DOHH2 (cell line): Measurements from ENCODE around the gene POU2F1.

Experiments used
- H3F3A ChIP-seq: fragments of 200-600 bp; sonication (generic), shearing (Covaris generic); 2 replicates; pipeline ENCODE4 v1.6.0; 2016; ENCODE audit warnings: antibody characterized with exemption, mild to moderate bottlenecking; ENCODE audit not compliant: control insufficient read depth, insufficient read depth
- H3K27ac ChIP-seq: fragments of 200-600 bp; sonication (generic); 2 replicates; pipeline ENCODE4 v1.5.1; 2014; ENCODE audit warnings: low read depth, mild to moderate bottlenecking, low read length, moderate library complexity
- H3K27me3 ChIP-seq: fragments of 200-600 bp; sonication (generic); 2 replicates; pipeline ENCODE4 v1.6.1; 2014; ENCODE audit warnings: mild to moderate bottlenecking, low read length, mixed read lengths; ENCODE audit not compliant: control insufficient read depth
- H3K36me3 ChIP-seq: fragments of 200-600 bp; sonication (generic); 2 replicates; pipeline ENCODE4 v1.6.1; 2014; ENCODE audit warnings: mild to moderate bottlenecking, low read length, moderate library complexity, mixed read lengths; ENCODE audit not compliant: control insufficient read depth
- H3K4me1 ChIP-seq: fragments of 200-600 bp; sonication (generic); 2 replicates; pipeline ENCODE4 v1.6.1; 2014; ENCODE audit warnings: mild to moderate bottlenecking, low read length, mixed read lengths; ENCODE audit not compliant: control insufficient read depth
- H3K4me2 ChIP-seq: fragments of 200-600 bp; sonication (generic); 2 replicates; pipeline ENCODE4 v1.6.0; 2014; ENCODE audit warnings: mild to moderate bottlenecking, low read length, moderate library complexity
- H3K4me3 ChIP-seq: fragments of 200-600 bp; sonication (generic); 2 replicates; pipeline ENCODE4 v1.5.1; 2014; ENCODE audit warnings: mild to moderate bottlenecking, low read length, mixed read lengths
- H3K79me2 ChIP-seq: fragments of 200-600 bp; sonication (generic); 2 replicates; pipeline ENCODE4 v1.6.1; 2014; ENCODE audit warnings: mild to moderate bottlenecking, low read length, mixed read lengths; ENCODE audit not compliant: control insufficient read depth
- H3K9me2 ChIP-seq: fragments of 200-600 bp; sonication (generic); replicated peaks from 2 replicates; pipeline ENCODE4 v1.6.1; 2014; ENCODE audit warnings: mild to moderate bottlenecking, low read length, mixed read lengths; ENCODE audit not compliant: control insufficient read depth
- H3K9me3 ChIP-seq: fragments of 200-600 bp; sonication (generic); 2 replicates; pipeline ENCODE4 v1.6.1; 2014; ENCODE audit warnings: antibody characterized with exemption, low read length, mixed read lengths; ENCODE audit not compliant: control insufficient read depth, insufficient read depth
- H4K20me1 ChIP-seq: fragments of 200-600 bp; sonication (generic); 2 replicates; pipeline ENCODE4 v1.6.0; 2014; ENCODE audit warnings: low read depth, mild to moderate bottlenecking, antibody characterized with exemption, low read length, moderate library complexity; ENCODE audit not compliant: control insufficient read depth, insufficient read depth
- CTCF ChIP-seq: fragments of 200-600 bp; sonication (generic); IDR thresholded peaks from one replicate; pipeline ENCODE4 v1.5.1; 2014; ENCODE audit warnings: antibody characterized with exemption, mild to moderate bottlenecking, low read depth, low read length; ENCODE audit not compliant: poor library complexity, severe bottlenecking
- EZH2phosphoT487 ChIP-seq: fragments of 200-600 bp; sonication (generic); IDR thresholded peaks from 2 replicates; pipeline ENCODE4 v1.6.1; 2017; ENCODE audit warnings: borderline replicate concordance, mild to moderate bottlenecking, antibody characterized with exemption, low read length, moderate library complexity, mixed read lengths

The POU2F1 gene

GRCh38 chr1:167273027-167273800 lies 52.5 kb downstream of the POU2F1 start:
- no peak overlapping the region for H3K27ac ChIP-seq
- no peaks in the 10 kb centered on the region for H3F3A ChIP-seq
- no peak for TF ChIP-seq CTCF
- TF ChIP-seq EZH2phosphoT487: no peak
- peaks cover 70% of the 10 kb centered on the region for H3K79me2 ChIP-seq
- no peaks in the 10 kb centered on the region for H3K9me3 ChIP-seq
- H3K27me3 ChIP-seq: no peaks in the 10 kb centered on the region
- H3K36me3 ChIP-seq: no peaks in the 10 kb centered on the region
- peaks cover 36% of the 10 kb centered on the region for H3K4me1 ChIP-seq
- no peaks in the 10 kb centered on the region for H4K20me1 ChIP-seq
- no peak overlapping the region for H3K4me3 ChIP-seq
- H3K4me2 ChIP-seq: no peak overlapping the region
- no peaks in the 10 kb centered on the region for H3K9me2 ChIP-seq

- Histone ChIP-seq H3K4me2 (no peak overlapping the region), H3K4me3 (no peak overlapping the region), H3K36me3 (no peaks in the 10 kb centered on the region), H4K20me1 (no peaks in the 10 kb centered on the region), H3K4me1 (peaks cover 28% of the 10 kb centered on the region), H3K9me2 (no peaks in the 10 kb centered on the region), H3K27me3 (no peaks in the 10 kb centered on the region), H3K27ac (no peak overlapping the region), H3F3A (no peaks in the 10 kb centered on the region), H3K79me2 (peaks cover 67% of the 10 kb centered on the region), H3K9me3 (no peaks in the 10 kb centered on the region)
- no peak for TF ChIP-seq EZH2phosphoT487
- TF ChIP-seq CTCF: no peak
Measured at GRCh38 chr1:167274061-167274460, 53.4 kb downstream of the POU2F1 start.

- H4K20me1 ChIP-seq: no peaks in the 10 kb centered on the region
- no peaks in the 10 kb centered on the region for H3F3A ChIP-seq
- peaks cover 64% of the 10 kb centered on the region for H3K79me2 ChIP-seq
- H3K9me3 ChIP-seq: no peaks in the 10 kb centered on the region
- H3K9me2 ChIP-seq: no peaks in the 10 kb centered on the region
- no peaks in the 10 kb centered on the region for H3K36me3 ChIP-seq
- H3K4me1 ChIP-seq: peaks cover 14% of the 10 kb centered on the region
- H3K27me3 ChIP-seq: no peaks in the 10 kb centered on the region
- H3K27ac ChIP-seq: no peak overlapping the region
- H3K4me2 ChIP-seq: no peak overlapping the region
- no peak overlapping the region for H3K4me3 ChIP-seq
- TF ChIP-seq CTCF (no peak), EZH2phosphoT487 (no peak)
Measured at GRCh38 chr1:167276969-167277368, 56.3 kb downstream of the POU2F1 start.

GRCh38 chr1:167278497-167278896 lies 57.8 kb downstream of the POU2F1 start:
- no peaks in the 10 kb centered on the region for H3F3A ChIP-seq
- H3K27ac ChIP-seq: no peak overlapping the region
- no peaks in the 10 kb centered on the region for H3K9me3 ChIP-seq
- TF ChIP-seq EZH2phosphoT487 (no peak), CTCF (no peak)
- H3K36me3 ChIP-seq: no peaks in the 10 kb centered on the region
- no peak overlapping the region for H3K4me2 ChIP-seq
- H4K20me1 ChIP-seq: no peaks in the 10 kb centered on the region
- peaks cover 3% of the 10 kb centered on the region for H3K4me1 ChIP-seq
- H3K9me2 ChIP-seq: no peaks in the 10 kb centered on the region
- no peak overlapping the region for H3K4me3 ChIP-seq
- H3K79me2 ChIP-seq: peaks cover 63% of the 10 kb centered on the region
- no peaks in the 10 kb centered on the region for H3K27me3 ChIP-seq
